DMS53 treated with DMSO at 0.1 percent for 48 hours (cell line): ENCODE data around the gene ST8SIA6.
"Not testable (repeated sequence)": the region's sequence is repeated elsewhere in the genome, so short reads cannot be mapped to it uniquely, and the experiment has no call there.

Experiments
- DNase-seq: peaks from one replicate; lab custom pipeline; 2025; ENCODE audit not compliant: unreplicated experiment; lab: John Stamatoyannopoulos, UW

The ST8SIA6 gene, protein sequence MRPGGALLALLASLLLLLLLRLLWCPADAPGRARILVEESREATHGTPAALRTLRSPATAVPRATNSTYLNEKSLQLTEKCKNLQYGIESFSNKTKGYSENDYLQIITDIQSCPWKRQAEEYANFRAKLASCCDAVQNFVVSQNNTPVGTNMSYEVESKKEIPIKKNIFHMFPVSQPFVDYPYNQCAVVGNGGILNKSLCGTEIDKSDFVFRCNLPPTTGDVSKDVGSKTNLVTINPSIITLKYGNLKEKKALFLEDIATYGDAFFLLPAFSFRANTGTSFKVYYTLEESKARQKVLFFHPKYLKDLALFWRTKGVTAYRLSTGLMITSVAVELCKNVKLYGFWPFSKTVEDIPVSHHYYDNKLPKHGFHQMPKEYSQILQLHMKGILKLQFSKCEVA

DNA sequence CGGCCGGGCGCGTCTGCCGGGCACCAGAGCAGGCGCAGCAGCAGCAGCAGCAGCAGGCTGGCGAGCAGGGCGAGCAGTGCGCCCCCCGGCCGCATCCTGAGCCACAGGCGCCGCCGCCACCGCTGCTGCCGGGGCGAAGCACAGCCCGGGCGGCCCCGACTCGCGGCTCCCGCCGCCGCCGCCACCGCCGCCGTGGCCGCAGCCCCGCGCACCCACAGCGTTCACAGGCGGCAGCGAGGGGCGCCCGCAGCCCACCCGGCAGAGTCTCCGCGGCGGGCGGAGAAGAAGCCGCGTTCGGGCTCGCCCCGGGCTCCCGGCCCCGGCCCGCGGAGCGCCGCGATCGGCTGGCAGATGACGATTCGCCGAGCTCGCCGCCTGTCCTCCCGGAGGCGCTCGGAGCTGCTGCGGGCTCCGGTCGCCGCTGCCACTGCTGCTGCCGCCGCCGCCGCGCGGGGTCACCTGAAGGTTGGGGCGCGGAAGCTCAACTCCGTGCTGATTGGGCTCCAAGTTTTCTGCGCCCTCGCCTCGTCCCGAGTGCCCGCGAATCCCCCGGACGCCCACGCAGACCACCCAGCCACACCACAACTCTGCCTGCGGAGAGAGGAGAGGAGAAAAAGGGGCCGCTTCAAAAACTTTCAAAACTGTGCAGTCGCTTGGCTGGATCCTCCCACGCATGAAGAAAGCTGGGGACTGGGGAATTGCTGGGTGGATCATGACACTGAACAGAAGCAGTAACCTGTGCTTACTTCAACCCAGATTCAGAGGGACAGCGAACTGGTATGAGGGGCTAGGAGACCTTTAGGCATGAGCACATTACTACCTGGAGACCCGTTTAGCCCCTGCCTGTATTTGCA lies at the start of gene ST8SIA6:
Gene ST8SIA6 (minus strand): TSS at position 435 of the 854 bp plus-strand sequence. CDS start 340 bp downstream, at position 95.
- DNase-seq: peak; percentile 41

DNA sequence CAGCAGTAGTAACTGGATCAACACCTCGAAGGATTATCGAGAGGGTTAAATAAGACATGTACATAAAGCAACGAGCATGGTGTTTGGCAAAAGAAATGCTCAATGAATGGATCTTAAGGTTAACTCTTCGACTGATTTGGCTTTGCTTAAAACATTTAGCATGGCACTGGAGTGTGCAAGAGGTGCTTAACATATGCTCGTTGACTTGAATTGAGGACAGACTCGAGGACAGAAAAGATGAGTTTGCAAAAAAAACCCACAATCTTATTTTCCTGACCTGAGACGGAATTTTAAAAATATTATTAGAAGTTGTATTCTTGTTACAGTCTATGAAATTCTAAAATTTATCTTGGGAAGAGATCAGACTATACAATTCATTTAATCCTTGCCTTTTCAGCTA lies 49.4 kb upstream of the ST8SIA6 start:
- no peak for DNase-seq

DNA sequence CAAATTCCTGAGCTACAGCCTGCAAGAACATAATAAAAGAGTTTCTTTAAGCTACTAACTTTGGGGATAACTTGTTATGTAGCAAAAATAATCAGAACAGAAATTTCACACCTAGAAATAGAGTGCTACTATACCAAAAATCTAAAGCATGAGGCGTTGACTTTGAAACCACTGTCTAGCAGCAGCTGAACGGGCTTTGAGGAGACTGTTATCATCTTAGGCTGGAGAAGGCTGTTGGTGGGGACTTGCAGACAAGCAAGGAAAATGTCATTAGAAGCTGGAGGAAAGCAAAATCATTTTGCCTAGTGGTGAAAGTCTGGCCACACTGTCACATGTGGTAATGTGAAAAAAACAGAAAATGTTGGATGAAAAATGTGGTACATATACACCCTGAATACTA lies 48.4 kb upstream of the ST8SIA6 start:
- DNase-seq: no peak

DNA sequence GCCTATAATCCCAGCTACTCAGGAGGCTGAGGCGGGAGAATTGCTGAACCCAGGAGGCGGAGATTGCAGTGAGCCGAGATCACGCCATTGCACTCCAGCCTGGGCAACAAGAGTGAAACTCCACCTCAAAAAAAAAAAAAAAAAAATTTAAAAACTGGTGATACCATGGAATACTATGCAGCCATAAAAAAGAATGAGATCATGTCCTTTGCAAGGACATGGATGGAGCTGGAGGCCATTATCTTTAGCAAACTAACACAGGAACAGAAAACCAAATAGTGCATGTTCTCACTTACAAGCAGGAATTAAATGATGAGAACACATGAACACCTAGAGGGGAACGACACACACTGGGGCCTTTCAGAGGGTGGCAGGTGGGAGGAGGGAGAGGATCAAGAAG lies 44.6 kb upstream of the ST8SIA6 start:
- DNase-seq: not testable (repeated sequence)

DNA sequence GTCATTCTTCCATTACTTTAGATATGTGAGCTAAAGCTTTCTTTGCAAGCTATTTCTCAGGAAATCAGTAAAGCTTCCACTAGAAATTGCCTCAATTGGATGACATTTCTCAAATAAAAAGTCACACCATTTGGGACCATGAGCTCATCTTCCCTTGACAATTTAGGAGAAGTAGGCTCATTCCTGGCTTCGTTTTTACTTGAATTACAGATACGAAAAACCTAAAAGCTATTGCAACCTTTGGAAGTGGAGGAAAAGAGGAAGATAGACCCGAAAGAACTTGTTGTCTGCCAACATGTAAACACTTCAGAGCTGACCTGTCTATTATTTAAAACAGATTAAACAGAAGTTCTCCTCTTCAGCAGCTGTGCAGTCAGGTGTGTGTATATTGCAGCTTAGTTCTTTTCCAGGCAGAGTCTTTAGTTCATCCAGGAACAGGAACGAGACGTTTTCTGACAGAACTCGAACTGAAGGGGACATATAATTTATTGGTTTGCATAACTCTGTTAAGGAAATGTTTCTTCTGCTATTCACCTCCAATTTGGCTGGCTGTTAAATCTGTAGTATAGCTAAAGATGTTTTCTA lies 43.1 kb upstream of the ST8SIA6 start:
- peak; percentile 71 for DNase-seq

DNA sequence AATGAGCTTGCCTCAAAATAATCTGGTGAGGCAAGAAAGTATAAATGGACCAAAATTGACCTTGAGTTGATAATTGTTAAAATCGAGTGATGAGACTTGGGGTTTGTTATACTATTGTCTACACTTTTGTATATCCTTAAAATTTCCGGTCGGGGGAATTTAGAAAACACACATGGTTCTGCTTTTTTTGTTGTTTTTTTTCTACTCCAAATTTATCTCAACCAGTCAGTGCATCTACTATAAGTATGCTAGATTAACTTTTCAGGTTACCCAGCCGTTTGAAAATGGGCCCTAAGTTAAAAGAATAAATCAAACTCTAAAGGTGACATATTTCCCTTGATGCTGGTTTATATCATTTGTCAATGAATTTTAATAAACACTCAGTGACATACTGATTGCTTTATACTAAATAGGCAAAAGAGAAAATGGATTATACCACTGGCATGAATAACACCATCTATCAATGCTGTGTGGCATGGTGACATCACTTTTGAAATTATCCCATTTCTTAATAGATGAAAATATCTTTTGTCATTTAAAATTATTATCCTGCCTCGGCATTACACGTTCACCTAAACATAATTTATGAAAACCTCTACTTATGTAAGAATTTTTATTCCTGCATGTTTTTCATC lies 40.3 kb upstream of the ST8SIA6 start:
- DNase-seq: no peak

DNA sequence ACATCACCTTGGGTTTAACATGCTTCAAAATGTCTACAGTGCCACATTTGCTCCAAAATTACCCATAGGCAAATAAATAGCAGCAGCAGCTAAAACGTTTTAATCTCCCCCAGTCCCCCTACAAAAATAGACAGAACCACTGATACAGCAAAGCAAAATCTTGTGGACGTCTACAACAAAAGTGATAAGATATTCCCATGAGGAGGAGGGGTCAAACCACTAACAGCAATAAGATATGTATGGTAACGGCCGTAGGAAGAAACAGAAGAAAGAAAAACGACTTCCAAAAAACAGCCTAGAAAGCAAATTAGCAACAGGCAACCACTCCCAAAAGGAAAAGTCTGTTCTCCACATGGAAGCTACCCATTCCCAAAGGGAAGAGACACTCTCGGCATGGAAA lies 34.5 kb upstream of the ST8SIA6 start:
- no peak for DNase-seq

DNA sequence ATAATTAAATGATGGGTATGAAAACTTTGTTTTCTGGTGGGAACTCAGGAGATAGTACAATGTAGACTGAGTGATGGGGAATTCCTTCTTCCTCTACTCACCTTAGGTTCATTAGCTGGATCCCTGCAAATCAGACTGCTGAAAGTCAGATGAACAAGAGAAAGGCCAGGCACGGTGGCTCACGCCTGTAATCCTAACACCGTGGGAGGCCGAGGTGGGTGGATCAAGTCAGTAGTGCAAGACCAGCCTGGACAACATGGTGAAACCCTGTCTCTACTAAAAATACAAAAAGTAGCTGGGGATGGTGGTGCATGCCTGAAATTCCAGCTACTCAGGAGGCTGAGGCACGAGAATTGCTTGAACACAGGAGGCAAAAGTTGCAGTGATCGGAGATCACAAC lies 28.7 kb upstream of the ST8SIA6 start:
- no peak for DNase-seq

DNA sequence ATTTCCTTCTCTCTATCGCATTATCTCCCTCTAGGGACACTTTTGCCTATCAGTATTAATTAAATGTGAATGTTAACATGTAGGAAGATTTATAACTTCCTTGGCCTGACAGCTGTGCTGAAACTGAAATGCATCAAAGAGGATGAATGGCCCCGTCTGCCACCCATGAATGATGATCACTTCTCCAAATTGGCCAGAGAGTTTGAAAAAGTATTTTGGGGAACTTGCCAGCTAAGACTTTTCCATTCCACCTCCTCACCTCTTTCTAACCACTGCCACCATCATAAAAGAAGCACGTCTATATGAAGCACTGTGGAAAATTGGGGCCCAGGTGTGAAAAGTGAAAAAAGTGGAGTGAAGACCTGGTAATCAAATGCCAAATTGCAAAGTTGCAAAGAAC lies 25.4 kb upstream of the ST8SIA6 start:
- no peak for DNase-seq

DNA sequence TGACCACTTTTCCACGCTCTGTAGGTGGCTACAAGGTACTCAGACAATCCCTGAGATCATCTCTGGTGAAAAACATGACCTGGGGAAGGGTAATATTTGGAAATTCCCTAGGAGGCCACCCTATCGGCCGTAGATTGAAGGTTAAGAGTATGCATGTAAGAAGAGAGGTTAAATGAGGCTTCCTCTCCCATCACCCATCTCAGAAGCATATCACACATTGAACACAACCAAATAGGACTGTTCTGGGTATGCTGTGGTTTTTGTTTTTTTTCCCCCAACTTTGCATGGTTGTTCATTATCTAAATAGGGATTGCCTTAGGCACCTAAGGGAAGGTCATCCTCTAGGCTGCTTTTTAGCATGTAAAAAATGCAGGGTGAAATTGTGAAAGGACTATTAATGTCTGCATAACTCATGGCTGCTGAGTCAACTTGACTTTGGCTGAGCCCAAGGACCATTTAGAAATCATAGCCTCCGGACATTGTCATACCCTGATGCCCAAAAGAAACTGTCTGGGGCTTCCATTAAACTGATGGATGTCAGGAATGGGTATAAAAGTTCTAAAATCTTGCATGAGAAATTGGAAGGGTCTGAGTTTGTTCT lies 24.7 kb upstream of the ST8SIA6 start:
- no peak for DNase-seq

DNA sequence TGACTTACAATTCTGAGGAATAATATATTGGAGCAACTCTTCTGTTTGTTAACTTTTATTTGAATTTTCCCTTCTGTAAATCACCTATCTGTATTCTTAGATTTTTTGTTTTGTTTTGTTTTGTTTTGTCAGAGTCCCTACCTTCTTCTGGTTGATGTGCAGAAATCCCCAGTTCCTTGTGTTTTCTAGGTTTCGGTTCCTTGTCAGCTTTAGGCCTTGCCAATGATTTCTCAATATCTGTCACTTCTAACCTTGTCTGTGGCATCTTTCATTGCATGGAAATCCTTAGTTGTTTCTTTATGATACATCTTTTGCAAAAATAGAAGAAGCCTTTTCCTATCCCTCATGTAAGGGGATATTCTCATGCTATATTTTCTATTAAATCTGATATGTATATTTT lies 21.7 kb upstream of the ST8SIA6 start:
- DNase-seq: no peak

DNA sequence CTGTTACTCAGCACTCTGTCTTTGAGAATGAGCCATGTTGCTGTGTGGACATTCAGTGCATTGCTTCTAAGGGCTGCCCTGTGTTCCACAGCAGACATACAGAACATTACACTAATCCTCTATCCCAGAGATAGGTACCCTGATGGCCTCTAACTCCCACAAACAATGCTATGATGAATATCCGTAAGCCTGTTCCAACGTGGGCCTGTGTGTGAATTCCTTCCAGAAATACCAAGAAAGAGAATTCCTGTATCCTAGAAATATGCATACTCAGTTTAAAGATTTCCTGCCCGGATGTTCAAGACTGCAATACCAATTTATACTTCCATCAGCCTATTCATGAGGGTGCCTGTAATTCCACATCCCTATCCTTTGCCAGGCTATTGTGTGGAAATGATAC lies 21.3 kb upstream of the ST8SIA6 start:
- no peak for DNase-seq

DNA sequence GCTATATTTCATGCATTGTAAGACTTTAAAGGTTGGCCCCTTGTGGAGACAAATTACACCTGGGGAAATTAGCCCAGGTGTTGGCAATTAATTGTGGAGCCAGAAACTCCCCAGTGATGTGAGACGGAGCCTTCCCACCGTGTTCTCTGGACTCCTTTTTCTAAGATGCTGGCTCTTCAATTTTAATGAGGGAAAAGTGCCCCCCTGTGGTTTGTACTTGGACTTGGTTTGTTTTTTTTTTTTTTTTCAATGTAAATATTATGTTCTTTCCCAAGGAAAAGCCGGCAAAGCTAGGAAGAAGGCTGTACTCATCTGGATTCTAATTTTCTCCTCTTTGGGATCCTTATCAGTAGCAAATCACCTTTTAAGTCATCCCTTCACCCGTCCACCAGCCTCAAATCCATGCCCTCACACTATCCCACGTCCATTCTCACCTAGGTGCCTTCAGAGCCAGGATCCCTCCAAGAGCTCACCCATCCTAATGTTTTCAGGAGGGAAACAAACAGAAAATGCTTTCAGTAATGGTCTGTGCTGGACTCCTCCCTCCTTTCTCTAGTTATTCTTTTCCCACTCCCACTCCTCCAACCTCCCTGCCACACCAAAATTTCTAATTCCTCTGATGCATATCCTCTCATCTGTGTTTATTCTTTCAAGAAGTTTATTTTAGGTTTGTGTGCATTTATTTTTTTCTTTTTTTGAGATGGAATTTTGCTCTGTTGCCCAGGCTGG lies 20.4 kb upstream of the ST8SIA6 start:
- no peak for DNase-seq

DNA sequence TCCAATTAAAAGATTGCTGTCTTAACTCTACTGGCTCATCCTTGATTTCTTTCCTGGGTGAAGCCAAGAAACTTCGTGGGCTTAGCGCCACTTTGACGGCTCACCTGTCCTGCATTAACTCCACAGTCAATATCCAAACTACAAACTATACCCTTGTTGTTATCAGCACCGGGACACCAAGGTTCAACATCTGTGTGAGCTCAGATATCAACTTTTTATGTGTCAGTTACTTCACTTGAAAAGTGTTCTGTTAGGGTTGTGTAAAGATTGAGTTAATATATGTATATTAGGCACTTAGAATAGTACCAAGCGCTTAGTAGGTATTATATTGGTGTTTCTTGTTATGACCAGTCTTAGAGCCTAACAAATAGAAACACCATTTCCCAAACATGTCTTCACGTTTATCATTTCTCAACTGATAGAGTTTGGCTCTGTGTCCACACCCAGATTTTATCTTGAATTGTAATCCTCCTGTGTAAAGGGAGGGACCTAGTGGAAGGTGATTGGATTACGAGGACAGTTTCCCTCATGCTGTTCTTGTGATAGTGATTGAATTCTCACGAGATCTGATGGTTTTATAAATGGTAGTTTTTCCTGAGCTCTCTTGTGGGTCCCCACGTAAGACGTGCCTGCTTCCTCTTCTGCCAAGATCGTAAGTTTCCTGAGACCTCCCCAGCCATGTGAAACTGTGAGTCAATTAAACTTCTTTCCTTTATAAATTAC lies 19.0 kb upstream of the ST8SIA6 start:
- DNase-seq: no peak

DNA sequence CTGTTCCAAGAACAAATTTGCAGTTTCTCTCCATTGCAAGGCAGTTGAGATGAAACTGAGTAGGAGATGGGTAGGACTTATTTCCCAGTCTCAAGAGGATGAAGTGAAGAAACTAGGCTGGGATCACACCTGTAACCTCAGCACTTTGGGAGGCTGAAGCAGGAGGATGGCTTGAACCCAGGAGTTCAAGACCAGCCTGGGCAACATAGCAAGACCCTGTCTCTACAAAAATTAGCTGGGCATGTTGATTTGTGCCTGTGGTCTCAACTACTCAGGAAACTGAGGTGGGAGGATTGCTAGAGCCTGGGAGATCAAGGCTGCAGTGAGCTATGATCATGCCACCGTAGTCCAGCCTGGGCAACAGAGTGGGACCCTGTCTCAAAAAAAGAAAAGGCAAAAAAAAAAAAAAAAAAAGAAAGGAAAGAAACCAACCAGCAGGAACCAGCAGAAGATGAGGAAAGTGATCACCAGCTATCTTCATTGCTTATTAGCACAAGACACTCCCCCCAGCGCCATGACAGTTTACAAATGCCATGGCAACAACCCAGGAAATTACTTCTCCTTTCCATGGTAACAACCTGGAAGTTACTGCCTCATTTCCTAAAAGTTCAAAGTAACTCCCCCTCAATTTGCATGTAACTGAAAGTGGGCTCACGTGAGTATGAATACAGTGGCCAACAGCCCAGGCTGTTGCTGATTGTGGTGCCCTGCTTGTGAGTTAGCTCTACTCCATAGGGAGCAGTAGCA lies 18.3 kb upstream of the ST8SIA6 start:
- no peak for DNase-seq

DNA sequence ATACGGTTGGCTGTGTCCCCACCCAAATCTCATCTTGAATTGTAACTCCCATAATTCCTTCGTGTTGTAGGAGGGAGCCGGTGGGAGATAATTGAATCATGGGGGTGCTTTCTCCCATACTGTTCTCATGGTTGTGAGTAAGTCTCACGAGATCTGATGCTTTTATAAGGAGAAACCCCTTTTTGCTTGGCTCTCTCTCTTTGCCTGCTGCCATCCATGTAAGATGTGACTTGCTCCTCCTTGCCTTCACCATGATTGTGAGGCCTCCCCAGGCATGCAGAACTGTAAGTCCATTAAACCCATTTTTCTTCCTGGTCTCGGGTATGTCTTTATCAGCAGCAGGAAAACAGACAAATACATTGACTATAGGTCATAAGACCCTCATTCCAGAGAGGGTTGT lies 15.9 kb upstream of the ST8SIA6 start:
- DNase-seq: no peak

DNA sequence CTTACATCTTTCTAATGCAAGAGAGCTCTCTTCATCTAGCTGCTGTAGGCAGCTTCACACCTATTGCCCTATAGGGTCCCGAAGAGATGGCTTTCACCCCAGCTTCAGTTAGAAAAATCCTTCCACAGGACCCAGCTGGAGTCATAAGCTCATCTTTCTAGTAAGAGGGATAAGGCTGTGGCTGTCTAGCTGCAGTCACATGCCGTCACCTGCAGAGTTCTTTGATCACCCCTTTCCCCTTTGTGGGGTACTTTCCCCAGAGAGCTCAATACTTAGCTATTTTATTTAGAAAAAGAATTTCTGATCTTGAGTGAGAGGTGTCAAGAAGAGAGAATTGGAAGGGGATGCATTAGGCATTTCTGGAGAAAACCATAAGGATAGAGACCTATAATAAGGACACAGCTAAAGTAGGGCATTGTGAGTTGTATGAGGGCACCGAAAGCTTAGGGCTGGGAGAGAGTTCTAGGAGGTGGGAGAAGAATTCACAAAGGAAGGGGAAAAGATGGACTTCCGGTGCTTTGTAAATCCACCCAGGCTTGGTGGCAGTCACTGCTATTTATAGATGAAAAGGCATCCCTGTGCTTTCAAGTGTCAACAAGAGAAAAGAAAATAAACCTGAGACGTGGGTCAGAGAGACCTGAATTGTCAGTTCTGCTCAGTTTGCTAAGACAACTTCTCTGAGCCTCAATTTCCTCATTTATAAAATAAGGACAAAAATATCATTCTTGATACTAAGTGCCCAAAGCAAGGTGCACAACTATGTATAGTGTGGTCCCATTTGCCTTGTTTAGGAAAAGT lies 11.1 kb upstream of the ST8SIA6 start:
- DNase-seq: peak; percentile 25

DNA sequence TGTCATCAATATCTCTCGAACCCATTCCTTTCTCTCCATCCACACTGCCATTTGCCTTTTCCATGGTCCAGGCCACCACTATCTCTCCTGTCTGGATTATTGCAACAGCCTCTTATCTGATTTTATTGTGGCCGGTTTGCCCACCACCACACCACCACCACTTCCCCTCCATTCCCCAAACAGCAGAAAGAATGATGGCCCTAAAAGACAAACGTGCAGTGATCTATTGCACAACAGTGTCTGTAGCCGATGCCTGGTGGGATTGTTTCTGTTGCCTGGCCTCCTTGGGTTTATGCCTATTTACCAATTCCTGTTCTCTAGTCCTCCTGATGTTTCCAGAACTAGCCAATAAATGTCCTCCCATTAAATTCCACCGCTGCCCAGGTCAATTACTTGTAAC lies 10.2 kb upstream of the ST8SIA6 start:
- DNase-seq: no peak
